ENCODE results near the gene SLC9A4. TPM values are rescaled to one million over a fixed set of nuclear protein-coding genes. Genes with fewer than 3 reads are reported as not detected.

The SLC9A4 gene
- total and polyA plus RNA-seq, 10 of the 15 experiments (the other 5 are each of a cell fraction or from before 2014, with no cell fraction given), result 0.10 TPM; not detected in 9

GRCh38 chr2:102502576-102502975, 29.6 kb downstream of the SLC9A4 start (continued):
- TF ChIP-seq, protein P1, sequence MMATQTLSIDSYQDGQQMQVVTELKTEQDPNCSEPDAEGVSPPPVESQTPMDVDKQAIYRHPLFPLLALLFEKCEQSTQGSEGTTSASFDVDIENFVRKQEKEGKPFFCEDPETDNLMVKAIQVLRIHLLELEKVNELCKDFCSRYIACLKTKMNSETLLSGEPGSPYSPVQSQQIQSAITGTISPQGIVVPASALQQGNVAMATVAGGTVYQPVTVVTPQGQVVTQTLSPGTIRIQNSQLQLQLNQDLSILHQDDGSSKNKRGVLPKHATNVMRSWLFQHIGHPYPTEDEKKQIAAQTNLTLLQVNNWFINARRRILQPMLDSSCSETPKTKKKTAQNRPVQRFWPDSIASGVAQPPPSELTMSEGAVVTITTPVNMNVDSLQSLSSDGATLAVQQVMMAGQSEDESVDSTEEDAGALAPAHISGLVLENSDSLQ (IDR thresholded peaks at IDR 0.05), result no peak
- TF ChIP-seq SP1 (IDR thresholded peaks at IDR 0.05; ENCODE audit: low read depth, low read length) (no peak), MXI1 (IDR thresholded peaks at IDR 0.05; ENCODE audit: low read depth, low read length) (no peak), HDAC2 (IDR thresholded peaks at IDR 0.05) (no peak), YY1 (IDR thresholded peaks at IDR 0.05; ENCODE audit: low read depth, low read length) (no peak)

- CTCF ChIA-PET, result no interaction called here
- Histone ChIP-seq H3K27me3 (replicated peaks in 1 of 2; ENCODE audit: control insufficient read depth in 2 of 2, insufficient read depth in 2 of 2, low read length in 1 of 2) (no peaks in the 10 kb centered on the region; a peak in 1 of 4 replicates), H2AFZ (ENCODE audit: control insufficient read depth, low read depth, low read length) (no peak overlapping the region), H3K27ac (ENCODE audit: control insufficient read depth, insufficient read depth) (no peak overlapping the region), H3K9me3 (replicated peaks; ENCODE audit: control insufficient read depth, insufficient read depth, low read length) (no peaks in the 10 kb centered on the region; the same call in 1 of the 3 replicates), H4K20me1 (ENCODE audit: control insufficient read depth, insufficient read depth) (no peaks in the 10 kb centered on the region), H3K4me2 (ENCODE audit: control insufficient read depth, insufficient read depth) (no peak overlapping the region), H3K4me3 (no peak overlapping the region), H3K4me1 (ENCODE audit: control insufficient read depth, insufficient read depth, low read length) (no peaks in the 10 kb centered on the region), H3K79me2 (ENCODE audit: control insufficient read depth, insufficient read depth, low read length) (no peaks in the 10 kb centered on the region), H3K36me3 (ENCODE audit: control insufficient read depth in 2 of 2, insufficient read depth in 2 of 2, low read length in 1 of 2) (no peaks in the 10 kb centered on the region), H3K9ac (ENCODE audit: control insufficient read depth, insufficient read depth, low read length) (no peak overlapping the region)
- FAIRE-seq (no peak), DNase-seq (ENCODE audit: low read depth, low spot score) (no peak), ATAC-seq (no peak)
- intact Hi-C loops (cut with micrococcal nuclease; ENCODE audit: unreplicated experiment) (no loop called here), in situ Hi-C loops (cut with MboI) (no loop called here)
- BruUV-seq (replicated peaks), result no TSS peak
- POLR2A ChIA-PET, result no interaction called here
- RAD21 ChIA-PET (ENCODE audit: unreplicated experiment), result no interaction called here
- WGBS (ENCODE audit: insufficient coverage, insufficient replicate concordance, low lambda C conversion rate, missing lambda C conversion rate), result 48% methylated on average over 8 of the region's 8 CpGs
- SMC1A ChIA-PET (ENCODE audit: uncharacterized antibody, unreplicated experiment), result no interaction called here
- TF ChIP-seq POLR2A (IDR thresholded peaks at IDR 0.05; ENCODE audit: low read depth, low read length) (no peak), NFYB (IDR thresholded peaks at IDR 0.05; ENCODE audit: insufficient read depth, low read depth, low read length) (no peak), TCF12 (IDR thresholded peaks at IDR 0.05; ENCODE audit: low read depth, low read length) (no peak), SIN3A (IDR thresholded peaks at IDR 0.05; ENCODE audit: low read depth, low read length) (no peak), SMAD5 (IDR thresholded peaks at IDR 0.05; ENCODE audit: low read depth) (no peak), FOXM1 (IDR thresholded peaks at IDR 0.05; ENCODE audit: low read depth, low read length) (no peak), REST (IDR thresholded peaks at IDR 0.05; ENCODE audit: low read depth, low read length) (no peak), ZNF274 (IDR thresholded peaks at IDR 0.05; ENCODE audit: insufficient read depth, insufficient read length) (no peak), MLLT1 (IDR thresholded peaks at IDR 0.05) (no peak), BMI1 (IDR thresholded peaks at IDR 0.05; ENCODE audit: borderline replicate concordance) (no peak), MAX (IDR thresholded peaks at IDR 0.05; ENCODE audit: low read depth, low read length) (no peak)
- TF ChIP-seq, protein P2, sequence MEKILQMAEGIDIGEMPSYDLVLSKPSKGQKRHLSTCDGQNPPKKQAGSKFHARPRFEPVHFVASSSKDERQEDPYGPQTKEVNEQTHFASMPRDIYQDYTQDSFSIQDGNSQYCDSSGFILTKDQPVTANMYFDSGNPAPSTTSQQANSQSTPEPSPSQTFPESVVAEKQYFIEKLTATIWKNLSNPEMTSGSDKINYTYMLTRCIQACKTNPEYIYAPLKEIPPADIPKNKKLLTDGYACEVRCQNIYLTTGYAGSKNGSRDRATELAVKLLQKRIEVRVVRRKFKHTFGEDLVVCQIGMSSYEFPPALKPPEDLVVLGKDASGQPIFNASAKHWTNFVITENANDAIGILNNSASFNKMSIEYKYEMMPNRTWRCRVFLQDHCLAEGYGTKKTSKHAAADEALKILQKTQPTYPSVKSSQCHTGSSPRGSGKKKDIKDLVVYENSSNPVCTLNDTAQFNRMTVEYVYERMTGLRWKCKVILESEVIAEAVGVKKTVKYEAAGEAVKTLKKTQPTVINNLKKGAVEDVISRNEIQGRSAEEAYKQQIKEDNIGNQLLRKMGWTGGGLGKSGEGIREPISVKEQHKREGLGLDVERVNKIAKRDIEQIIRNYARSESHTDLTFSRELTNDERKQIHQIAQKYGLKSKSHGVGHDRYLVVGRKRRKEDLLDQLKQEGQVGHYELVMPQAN (conservative IDR thresholded peaks at IDR 0.05), result no peak
These were observed 31.8 kb downstream of the SLC9A4 start for GRCh38 chr2:102504833-102505232.
